HepG2 (cell line): ENCODE results near the gene CHRNB2. TPM values are rescaled to one million over a fixed set of nuclear protein-coding genes. Genes with fewer than 3 reads are reported as not detected.

Experiments used
- REPIN1 ChIP-seq: sonication (generic); formaldehyde crosslinking; IDR thresholded peaks from 2 replicates; pipeline ENCODE4 v1.8.0; 2022; ENCODE audit warnings: missing genetic modification reagents, low read depth, mild to moderate bottlenecking, borderline replicate concordance
- SIN3A ChIP-seq: IDR thresholded peaks from 2 replicates; pipeline ENCODE4 v1.6.1; 2011; ENCODE audit warnings: low read depth, mild to moderate bottlenecking, control low read depth, low read length, borderline replicate concordance
- SMYD3 ChIP-seq: sonication (generic); formaldehyde crosslinking; IDR thresholded peaks from 2 replicates; pipeline ENCODE4 v1.8.1; 2023; ENCODE audit warnings: mild to moderate bottlenecking, missing genetic modification reagents
- STAT5B ChIP-seq: sonication (generic); formaldehyde crosslinking; IDR thresholded peaks from 2 replicates; pipeline ENCODE4 v1.4.0; 2020; ENCODE audit warnings: missing genetic modification reagents
- ZNF318 ChIP-seq: sonication (generic); formaldehyde crosslinking; IDR thresholded peaks from 2 replicates; pipeline ENCODE4 v1.4.0; 2020; ENCODE audit warnings: mild to moderate bottlenecking, missing genetic modification reagents
- ZNF598 ChIP-seq: sonication (generic); formaldehyde crosslinking; IDR thresholded peaks from 2 replicates; pipeline ENCODE4 v1.5.1; 2020; ENCODE audit warnings: mild to moderate bottlenecking, missing genetic modification reagents, borderline replicate concordance
- ZNF710 ChIP-seq: sonication (generic); formaldehyde crosslinking; IDR thresholded peaks from 2 replicates; pipeline ENCODE4 v1.5.0; 2020; ENCODE audit warnings: mild to moderate bottlenecking, missing genetic modification reagents, borderline replicate concordance
- ZNF737 ChIP-seq: sonication (generic); formaldehyde crosslinking; IDR thresholded peaks from 2 replicates; pipeline ENCODE4 v1.5.0; 2020; ENCODE audit warnings: missing genetic modification reagents, mild to moderate bottlenecking, borderline replicate concordance
- polyA plus RNA-seq, 8 experiments: library from polyadenylated mRNA; depleted of rRNA in 3 of 8; stranded (reverse) in 7 of 8; unstranded in 1 of 8; fragments of >200 nt; fragmentation: Illumina TruSeq in 4 of 8; extraction: Trizol in 4 of 8; gene quantifications; 2 replicates each; pipeline versions ENCODE4 v1.2.1 to v1.2.3, GENCODE V29; 2011 to 2016; ENCODE audit warnings: low read depth in 4 of 8, missing spikeins in 1 of 8, mixed read lengths in 1 of 8; ENCODE audit not compliant: insufficient read depth in 1 of 8
- total RNA-seq, 5 experiments: library from RNA; depleted of rRNA; stranded (reverse); fragments of >200 nt; fragmentation: Illumina TruSeq; extraction: Trizol; gene quantifications; 2 replicates each; pipeline ENCODE4 v1.2.3, GENCODE V29; 2016; ENCODE audit warnings: low read depth in 1 of 5
- TF ChIP-seq, protein P1 (sequence below): sonication (generic); formaldehyde crosslinking; IDR thresholded peaks from 2 replicates; pipeline ENCODE4 v1.5.0; 2020; ENCODE audit warnings: mild to moderate bottlenecking, missing genetic modification reagents, borderline replicate concordance

Gene CHRNB2
- total and polyA plus RNA-seq, 2 of the 13 experiments (the other 11 are each of a cell fraction or from before 2014, with no cell fraction given), result 0.03 to 0.07 TPM

- TF ChIP-seq, protein P1, sequence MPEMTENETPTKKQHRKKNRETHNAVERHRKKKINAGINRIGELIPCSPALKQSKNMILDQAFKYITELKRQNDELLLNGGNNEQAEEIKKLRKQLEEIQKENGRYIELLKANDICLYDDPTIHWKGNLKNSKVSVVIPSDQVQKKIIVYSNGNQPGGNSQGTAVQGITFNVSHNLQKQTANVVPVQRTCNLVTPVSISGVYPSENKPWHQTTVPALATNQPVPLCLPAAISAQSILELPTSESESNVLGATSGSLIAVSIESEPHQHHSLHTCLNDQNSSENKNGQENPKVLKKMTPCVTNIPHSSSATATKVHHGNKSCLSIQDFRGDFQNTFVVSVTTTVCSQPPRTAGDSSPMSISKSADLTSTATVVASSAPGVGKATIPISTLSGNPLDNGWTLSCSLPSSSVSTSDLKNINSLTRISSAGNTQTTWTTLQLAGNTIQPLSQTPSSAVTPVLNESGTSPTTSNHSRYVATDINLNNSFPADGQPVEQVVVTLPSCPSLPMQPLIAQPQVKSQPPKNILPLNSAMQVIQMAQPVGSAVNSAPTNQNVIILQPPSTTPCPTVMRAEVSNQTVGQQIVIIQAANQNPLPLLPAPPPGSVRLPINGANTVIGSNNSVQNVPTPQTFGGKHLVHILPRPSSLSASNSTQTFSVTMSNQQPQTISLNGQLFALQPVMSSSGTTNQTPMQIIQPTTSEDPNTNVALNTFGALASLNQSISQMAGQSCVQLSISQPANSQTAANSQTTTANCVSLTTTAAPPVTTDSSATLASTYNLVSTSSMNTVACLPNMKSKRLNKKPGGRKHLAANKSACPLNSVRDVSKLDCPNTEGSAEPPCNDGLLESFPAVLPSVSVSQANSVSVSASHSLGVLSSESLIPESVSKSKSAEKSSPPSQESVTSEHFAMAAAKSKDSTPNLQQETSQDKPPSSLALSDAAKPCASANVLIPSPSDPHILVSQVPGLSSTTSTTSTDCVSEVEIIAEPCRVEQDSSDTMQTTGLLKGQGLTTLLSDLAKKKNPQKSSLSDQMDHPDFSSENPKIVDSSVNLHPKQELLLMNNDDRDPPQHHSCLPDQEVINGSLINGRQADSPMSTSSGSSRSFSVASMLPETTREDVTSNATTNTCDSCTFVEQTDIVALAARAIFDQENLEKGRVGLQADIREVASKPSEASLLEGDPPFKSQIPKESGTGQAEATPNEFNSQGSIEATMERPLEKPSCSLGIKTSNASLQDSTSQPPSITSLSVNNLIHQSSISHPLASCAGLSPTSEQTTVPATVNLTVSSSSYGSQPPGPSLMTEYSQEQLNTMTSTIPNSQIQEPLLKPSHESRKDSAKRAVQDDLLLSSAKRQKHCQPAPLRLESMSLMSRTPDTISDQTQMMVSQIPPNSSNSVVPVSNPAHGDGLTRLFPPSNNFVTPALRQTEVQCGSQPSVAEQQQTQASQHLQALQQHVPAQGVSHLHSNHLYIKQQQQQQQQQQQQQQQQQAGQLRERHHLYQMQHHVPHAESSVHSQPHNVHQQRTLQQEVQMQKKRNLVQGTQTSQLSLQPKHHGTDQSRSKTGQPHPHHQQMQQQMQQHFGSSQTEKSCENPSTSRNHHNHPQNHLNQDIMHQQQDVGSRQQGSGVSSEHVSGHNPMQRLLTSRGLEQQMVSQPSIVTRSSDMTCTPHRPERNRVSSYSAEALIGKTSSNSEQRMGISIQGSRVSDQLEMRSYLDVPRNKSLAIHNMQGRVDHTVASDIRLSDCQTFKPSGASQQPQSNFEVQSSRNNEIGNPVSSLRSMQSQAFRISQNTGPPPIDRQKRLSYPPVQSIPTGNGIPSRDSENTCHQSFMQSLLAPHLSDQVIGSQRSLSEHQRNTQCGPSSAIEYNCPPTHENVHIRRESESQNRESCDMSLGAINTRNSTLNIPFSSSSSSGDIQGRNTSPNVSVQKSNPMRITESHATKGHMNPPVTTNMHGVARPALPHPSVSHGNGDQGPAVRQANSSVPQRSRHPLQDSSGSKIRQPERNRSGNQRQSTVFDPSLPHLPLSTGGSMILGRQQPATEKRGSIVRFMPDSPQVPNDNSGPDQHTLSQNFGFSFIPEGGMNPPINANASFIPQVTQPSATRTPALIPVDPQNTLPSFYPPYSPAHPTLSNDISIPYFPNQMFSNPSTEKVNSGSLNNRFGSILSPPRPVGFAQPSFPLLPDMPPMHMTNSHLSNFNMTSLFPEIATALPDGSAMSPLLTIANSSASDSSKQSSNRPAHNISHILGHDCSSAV (CRISPR knock-in tag), result no peak
- no peak for TF ChIP-seq STAT5B (CRISPR knock-in tag)
- TF ChIP-seq ZNF737 (CRISPR knock-in tag), result no peak
- TF ChIP-seq ZNF710 (CRISPR knock-in tag), result no peak
- no peak for TF ChIP-seq ZNF598 (CRISPR knock-in tag)
- no peak for TF ChIP-seq SMYD3 (CRISPR knock-in tag)
- peak; percentile 73; the same call in 1 of the 2 replicates for TF ChIP-seq SIN3A
- TF ChIP-seq ZNF318 (CRISPR knock-in tag), result peak; percentile 55; the same call in 1 of the 2 replicates
- no peak for TF ChIP-seq REPIN1 (CRISPR knock-in tag)
These were observed 40.2 kb downstream of the CHRNB2 start, which contains the start of gene ADAR (continued) for GRCh38 chr1:154607609-154608396.
